H7 (cell line): ENCODE data around the gene USF2. TPM values are rescaled to one million over a fixed set of nuclear protein-coding genes. Genes with fewer than 3 reads are reported as not detected.

Source experiments
- DNase-seq: peaks from one replicate; pipeline ENCODE4 v3.0.0; 2012
- H3K27me3 ChIP-seq: 2 replicates; pipeline ENCODE4 v1.6.0; 2011; ENCODE audit warnings: mild to moderate bottlenecking, low read length; ENCODE audit not compliant: control insufficient read depth, insufficient read depth
- H3K36me3 ChIP-seq: replicated peaks from 2 replicates; pipeline ENCODE4 v1.5.1; 2011; ENCODE audit warnings: low read length; ENCODE audit not compliant: control insufficient read depth, insufficient read depth
- H3K4me3 ChIP-seq: 2 replicates; pipeline ENCODE4 v1.5.1; 2011; ENCODE audit warnings: low read depth, mild to moderate bottlenecking, control low read depth, low read length, moderate library complexity; ENCODE audit not compliant: insufficient read depth
- total RNA-seq: library from RNA; depleted of rRNA; stranded (reverse); fragments of >200 nt; shearing (Covaris generic); gene quantifications from 2 replicates; pipeline ENCODE4 v1.2.3, GENCODE V29; 2014; rRNA removed

The USF2 gene
- total RNA-seq, 1 experiment from 2014 or later = 79.3 TPM

- no peaks in the 10 kb centered on the region for H3K27me3 ChIP-seq
- H3K36me3 ChIP-seq = no peaks in the 10 kb centered on the region
- H3K4me3 ChIP-seq = no peak overlapping the region
- DNase-seq = no peak
These were observed 50.1 kb downstream of the USF2 start for GRCh38 chr19:35318679-35319448.

GRCh38 chr19:35320065-35320713 is 51.4 kb downstream of the USF2 start:
- no peaks in the 10 kb centered on the region for H3K36me3 ChIP-seq
- no peaks in the 10 kb centered on the region for H3K27me3 ChIP-seq
- DNase-seq = no peak
- H3K4me3 ChIP-seq = no peak overlapping the region

- H3K27me3 ChIP-seq = no peaks in the 10 kb centered on the region
- no peaks in the 10 kb centered on the region for H3K36me3 ChIP-seq
- no peak overlapping the region for H3K4me3 ChIP-seq
- no peak for DNase-seq
These were observed 52.5 kb downstream of the USF2 start for GRCh38 chr19:35321291-35321690.

GRCh38 chr19:35322014-35322413 is 53.3 kb downstream of the USF2 start:
- H3K4me3 ChIP-seq = no peak overlapping the region
- H3K27me3 ChIP-seq = no peaks in the 10 kb centered on the region
- H3K36me3 ChIP-seq = no peaks in the 10 kb centered on the region
- DNase-seq = no peak

GRCh38 chr19:35327642-35328041 is 58.9 kb downstream of the USF2 start:
- DNase-seq = peak; percentile 71

GRCh38 chr19:35328851-35329285 is 60.1 kb downstream of the USF2 start, which contains the start of gene CD22:
Gene CD22 (plus strand): TSS chr19:35329187. CDS start chr19:35332041, 2,854 bp downstream.
- no peak within 1 kb of the TSS for H3K4me3 ChIP-seq
- no peaks in the 10 kb centered on the region for H3K36me3 ChIP-seq
- no peaks in the 10 kb centered on the region for H3K27me3 ChIP-seq
- DNase-seq = peak; percentile 36

More at GRCh38 chr19:35327642-35328041, 58.9 kb downstream of the USF2 start:
- H3K27me3 ChIP-seq = no peaks in the 10 kb centered on the region
- no peaks in the 10 kb centered on the region for H3K36me3 ChIP-seq
- no peak overlapping the region for H3K4me3 ChIP-seq

GRCh38 chr19:35329323-35329722 is 60.6 kb downstream of the USF2 start:
- Histone ChIP-seq H3K27me3 (no peaks in the 10 kb centered on the region), H3K36me3 (no peaks in the 10 kb centered on the region), H3K4me3 (no peak overlapping the region)
- no peak for DNase-seq

Other genes starting within 250 kb of the USF2 start
- gene SCN1B, start 238.5 kb upstream of the USF2 start, total RNA-seq = 8.1 and 8.9 TPM in 2 replicates
- 6.1 and 13.9 TPM in 2 replicates for gene HPN, start 227.2 kb upstream of the USF2 start, total RNA-seq
- gene FXYD3, start 153.1 kb upstream of the USF2 start, total RNA-seq = not detected in 2 replicates
- gene LGI4, start 133.9 kb upstream of the USF2 start, total RNA-seq = 2.9 and 10.4 TPM in 2 replicates
- gene FXYD1, start 130.1 kb upstream of the USF2 start, total RNA-seq = 5.0 and 6.1 TPM in 2 replicates
- gene FXYD7, start 125.7 kb upstream of the USF2 start, total RNA-seq = 1.3 and 1.8 TPM in 2 replicates
- 101 and 115 TPM in 2 replicates for gene FXYD5, start 114.2 kb upstream of the USF2 start, total RNA-seq
- not detected in 2 replicates for gene FAM187B, start 40.2 kb upstream of the USF2 start, total RNA-seq
- 128 and 134 TPM in 2 replicates for gene LSR, start 20.0 kb upstream of the USF2 start, total RNA-seq
- gene HAMP, start 13.6 kb downstream of the USF2 start, total RNA-seq = not detected in 2 replicates
- 0.10 TPM in 1 of 2 replicates, not detected in the other for gene MAG, start 23.2 kb downstream of the USF2 start, total RNA-seq
- gene CD22, start 60.2 kb downstream of the USF2 start, total RNA-seq = 0.44 TPM in 1 of 2 replicates, not detected in the other
- gene FFAR1, start 78.9 kb downstream of the USF2 start, total RNA-seq = not detected in 2 replicates
- gene FFAR3, start 89.5 kb downstream of the USF2 start, total RNA-seq = not detected in 2 replicates
- gene GPR42, start 102.1 kb downstream of the USF2 start, total RNA-seq = not detected in 2 replicates
- gene FFAR2, start 179.3 kb downstream of the USF2 start, total RNA-seq = not detected in 2 replicates
- 0.44 and 0.52 TPM in 2 replicates for gene KRTDAP, start 221.5 kb downstream of the USF2 start, total RNA-seq
- gene DMKN, start 244.7 kb downstream of the USF2 start, total RNA-seq = 179 and 182 TPM in 2 replicates